Prostate gland (tissue), 2 donors: ENCODE measurements around the gene RORB. TPM values are rescaled to one million over a fixed set of nuclear protein-coding genes. Genes with fewer than 3 reads are reported as not detected.

ENCODE experiments used
- DNase-seq: peaks from one replicate; pipeline ENCODE4 v3.0.0-alpha.2; 2019; ENCODE audit warnings: low spot score
- H3K27ac ChIP-seq, 2 donors: fragments of 200-600 bp; sonication (generic); 2 replicates each; pipeline ENCODE4 v1.5.1; 2017 to 2019
- H3K27me3 ChIP-seq: fragments of 200-600 bp; sonication (generic); replicated peaks from 2 replicates; pipeline ENCODE4 v1.5.1; 2019; ENCODE audit not compliant: insufficient read depth
- H3K36me3 ChIP-seq, 2 donors: fragments of 200-600 bp; sonication (generic); 1 replicate in 1 of 2; 2 replicates in 1 of 2; pipeline versions ENCODE4 v1.5.1 to v1.8.1; 2017 to 2019
- H3K4me1 ChIP-seq: fragments of 200-600 bp; sonication (generic); replicated peaks from 2 replicates; pipeline ENCODE4 v1.5.1; 2019
- H3K4me3 ChIP-seq, 2 donors: fragments of 200-600 bp; sonication (generic); 2 replicates each; pipeline ENCODE4 v1.5.1; 2017 to 2019
- H3K9me3 ChIP-seq: fragments of 200-600 bp; sonication (generic); 2 replicates; pipeline ENCODE4 v1.5.1; 2017
- CTCF ChIP-seq, 4 experiments: fragments of 200-600 bp in 2 of 4; fragments of 450-650 bp in 2 of 4; sonication (generic) in 2 of 4; IDR thresholded peaks; 1 replicate in 3 of 4; 2 replicates in 1 of 4; pipeline ENCODE4 v1.5.1; 2016 to 2019; ENCODE audit warnings: antibody characterized with exemption in 4 of 4, mild to moderate bottlenecking in 2 of 4, moderate library complexity in 2 of 4
- POLR2A ChIP-seq: fragments of 450-650 bp; IDR thresholded peaks from one replicate; pipeline ENCODE4 v1.6.1; 2016; ENCODE audit warnings: antibody characterized with exemption, mild to moderate bottlenecking
- POLR2AphosphoS5 ChIP-seq: sonication (generic); formaldehyde crosslinking; IDR thresholded peaks from one replicate; pipeline ENCODE4 v1.6.1; 2017; ENCODE audit warnings: antibody characterized with exemption
- WGBS: methylation state at CpG from one replicate; pipeline ENCODE4 v1.1.5; 2018; 5-methylcytosine and 5-hydroxymethylcytosine counted together
- intact Hi-C: fragments of 100-400 bp; cut with DNase I; formaldehyde crosslinking; loops from one replicate; pipeline ENCODE4 v1.14.2; 2022
- total RNA-seq, 2 donors: library from RNA; depleted of rRNA; stranded (reverse); fragments of >200 nt; gene quantifications; one replicate each; pipeline ENCODE4 v1.1.0, GENCODE V29; 2016

The RORB gene
- total RNA-seq, 2 donors from 2014 or later = 1.4 to 1.7 TPM

- peak overlapping the region; percentile 44 to 48 for H3K4me3 ChIP-seq
- no peaks in the 10 kb centered on the region for H3K4me1 ChIP-seq
- H3K9me3 ChIP-seq = no peaks in the 10 kb centered on the region
- intact Hi-C loops = no loop called here
- no peak for DNase-seq
- 3% methylated on average over 19 of the region's 19 CpGs for WGBS
- H3K27ac ChIP-seq = peak overlapping the region in 1 of 2 donors; percentile 28
- no peaks in the 10 kb centered on the region for H3K36me3 ChIP-seq
- peaks cover 10% of the 10 kb centered on the region for H3K27me3 ChIP-seq
- no peak for TF ChIP-seq POLR2A
Measured at GRCh38 chr9:74499111-74499601, 2.0 kb downstream of the RORB start.

GRCh38 chr9:74499770-74500583 lies 2.8 kb downstream of the RORB start:
- WGBS = 15% methylated on average over 32 of the region's 32 CpGs
- no peak for DNase-seq

GRCh38 chr9:74500584-74500924 lies 3.4 kb downstream of the RORB start:
- H3K27ac ChIP-seq = peak overlapping the region in 1 of 2 donors; percentile 35
- peak overlapping the region; percentile 44 to 48 for H3K4me3 ChIP-seq
- H3K4me1 ChIP-seq = no peaks in the 10 kb centered on the region
- H3K36me3 ChIP-seq = no peaks in the 10 kb centered on the region
- intact Hi-C loops = no loop called here
- no peaks in the 10 kb centered on the region for H3K9me3 ChIP-seq
- TF ChIP-seq POLR2A = no peak
- TF ChIP-seq CTCF (IDR thresholded peaks at IDR 0.05) = no peak
- TF ChIP-seq POLR2AphosphoS5 = no peak
- peaks cover 10% of the 10 kb centered on the region for H3K27me3 ChIP-seq
- DNase-seq = no peak
- WGBS = 36% methylated on average over 14 of the region's 14 CpGs

More at GRCh38 chr9:74499770-74500583, 2.8 kb downstream of the RORB start:
- Histone ChIP-seq H3K4me1 (no peaks in the 10 kb centered on the region), H3K27me3 (peaks cover 10% of the 10 kb centered on the region), H3K36me3 (no peaks in the 10 kb centered on the region), H3K27ac (peak overlapping the region in 1 of 2 donors; percentile 35), H3K4me3 (peak overlapping the region; percentile 44 to 48), H3K9me3 (no peaks in the 10 kb centered on the region)
- TF ChIP-seq POLR2AphosphoS5 (no peak), CTCF (IDR thresholded peaks at IDR 0.05) (no peak)
- intact Hi-C loops = no loop called here

- Histone ChIP-seq H3K36me3 (no peaks in the 10 kb centered on the region), H3K4me1 (no peaks in the 10 kb centered on the region), H3K9me3 (no peaks in the 10 kb centered on the region), H3K4me3 (no peak overlapping the region), H3K27ac (no peak overlapping the region), H3K27me3 (peaks cover 10% of the 10 kb centered on the region)
- intact Hi-C loops = no loop called here
- WGBS = 80% methylated on average over 2 of the region's 2 CpGs
- TF ChIP-seq CTCF (IDR thresholded peaks at IDR 0.05) (no peak), POLR2A (no peak)
- no peak for DNase-seq
Measured at GRCh38 chr9:74501570-74501969, 4.4 kb downstream of the RORB start.

- no peak for DNase-seq
- Histone ChIP-seq H3K4me1 (no peaks in the 10 kb centered on the region), H3K27me3 (peaks cover 10% of the 10 kb centered on the region), H3K36me3 (no peaks in the 10 kb centered on the region), H3K27ac (no peak overlapping the region), H3K4me3 (no peak overlapping the region), H3K9me3 (no peaks in the 10 kb centered on the region)
- 89% methylated on average over 4 of the region's 4 CpGs for WGBS
- TF ChIP-seq POLR2AphosphoS5 (no peak), POLR2A (no peak), CTCF (IDR thresholded peaks at IDR 0.05) (no peak)
- intact Hi-C loops = no loop called here
Measured at GRCh38 chr9:74503219-74503618, 6.1 kb downstream of the RORB start.
